GM21717 (cell line): ENCODE data around the gene BCAN.
"Not testable (repeated sequence)": the region's sequence is repeated elsewhere in the genome, so short reads cannot be mapped to it uniquely, and the experiment has no call there.

Experiments used
- ATAC-seq: cut with Tn5 transposase; IDR thresholded peaks from one replicate; pipeline ENCODE4 v1.9.1; 2021; ENCODE audit warnings: mild to moderate bottlenecking, moderate library complexity; ENCODE audit not compliant: unreplicated experiment

The BCAN gene, protein sequence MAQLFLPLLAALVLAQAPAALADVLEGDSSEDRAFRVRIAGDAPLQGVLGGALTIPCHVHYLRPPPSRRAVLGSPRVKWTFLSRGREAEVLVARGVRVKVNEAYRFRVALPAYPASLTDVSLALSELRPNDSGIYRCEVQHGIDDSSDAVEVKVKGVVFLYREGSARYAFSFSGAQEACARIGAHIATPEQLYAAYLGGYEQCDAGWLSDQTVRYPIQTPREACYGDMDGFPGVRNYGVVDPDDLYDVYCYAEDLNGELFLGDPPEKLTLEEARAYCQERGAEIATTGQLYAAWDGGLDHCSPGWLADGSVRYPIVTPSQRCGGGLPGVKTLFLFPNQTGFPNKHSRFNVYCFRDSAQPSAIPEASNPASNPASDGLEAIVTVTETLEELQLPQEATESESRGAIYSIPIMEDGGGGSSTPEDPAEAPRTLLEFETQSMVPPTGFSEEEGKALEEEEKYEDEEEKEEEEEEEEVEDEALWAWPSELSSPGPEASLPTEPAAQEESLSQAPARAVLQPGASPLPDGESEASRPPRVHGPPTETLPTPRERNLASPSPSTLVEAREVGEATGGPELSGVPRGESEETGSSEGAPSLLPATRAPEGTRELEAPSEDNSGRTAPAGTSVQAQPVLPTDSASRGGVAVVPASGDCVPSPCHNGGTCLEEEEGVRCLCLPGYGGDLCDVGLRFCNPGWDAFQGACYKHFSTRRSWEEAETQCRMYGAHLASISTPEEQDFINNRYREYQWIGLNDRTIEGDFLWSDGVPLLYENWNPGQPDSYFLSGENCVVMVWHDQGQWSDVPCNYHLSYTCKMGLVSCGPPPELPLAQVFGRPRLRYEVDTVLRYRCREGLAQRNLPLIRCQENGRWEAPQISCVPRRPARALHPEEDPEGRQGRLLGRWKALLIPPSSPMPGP

GRCh38 chr1:156641761-156642264 lies at the start of gene BCAN:
Gene BCAN, plus strand, starts transcription at chr1:156642117. Its CDS starts 3,938 bp downstream, at chr1:156646055.
- ATAC-seq, result no peak

DNA sequence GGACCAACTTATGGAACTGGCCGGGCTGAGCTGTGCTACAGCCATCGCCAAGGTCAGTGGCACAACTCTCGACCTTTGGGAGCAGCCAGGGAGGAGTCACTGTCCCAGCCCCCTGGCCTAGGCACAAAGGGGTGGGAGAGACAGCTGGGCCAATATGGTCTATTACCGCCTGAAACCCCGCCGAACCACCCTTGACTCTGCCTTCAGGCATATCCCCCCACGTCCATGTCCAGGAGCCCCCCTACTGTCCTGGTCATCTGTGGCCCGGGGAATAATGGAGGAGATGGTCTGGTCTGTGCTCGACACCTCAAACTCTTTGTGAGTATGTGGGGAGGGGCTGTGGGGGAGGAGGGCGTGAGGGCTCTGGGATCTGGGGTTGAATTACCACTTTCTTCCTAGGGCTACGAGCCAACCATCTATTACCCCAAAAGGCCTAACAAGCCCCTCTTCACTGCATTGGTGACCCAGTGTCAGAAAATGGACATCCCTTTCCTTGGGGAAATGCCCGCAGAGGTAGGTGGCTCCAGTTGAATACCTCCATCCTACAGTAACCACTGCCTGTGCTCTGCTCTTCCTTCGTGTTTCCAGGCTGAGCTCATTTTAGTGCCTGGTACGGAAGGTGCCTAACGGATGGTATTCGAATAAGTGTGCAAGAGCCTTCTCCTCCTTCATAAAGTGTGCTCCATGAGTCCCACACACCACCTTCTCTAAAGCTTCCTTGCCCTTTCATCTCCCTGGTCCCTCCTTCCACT lies 49.6 kb upstream of the BCAN start:
- no peak for ATAC-seq

- ATAC-seq, result no peak
Measured at GRCh38 chr1:156592910-156593660, 48.8 kb upstream of the BCAN start.

GRCh38 chr1:156593661-156593989 lies 48.3 kb upstream of the BCAN start:
- ATAC-seq, result no peak

DNA sequence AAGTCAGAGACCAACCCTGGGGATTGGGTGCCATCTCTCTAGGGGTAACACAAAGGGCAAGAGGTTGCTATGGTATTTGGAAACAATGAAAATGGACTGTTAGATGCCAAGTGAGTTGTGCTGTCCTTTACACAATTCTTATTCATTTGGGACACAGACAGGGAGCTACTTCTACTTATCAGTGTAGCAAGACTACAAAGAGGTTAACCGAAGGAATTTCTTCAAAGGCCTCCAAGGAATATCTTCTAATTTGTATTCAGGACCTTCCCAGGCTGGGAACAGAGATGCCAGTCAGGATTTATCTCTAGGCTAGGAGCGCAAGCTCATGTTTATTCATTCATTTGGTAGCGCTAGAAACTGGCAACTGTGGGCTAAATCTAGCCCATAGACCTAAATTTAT lies 47.7 kb upstream of the BCAN start:
- no peak for ATAC-seq

DNA sequence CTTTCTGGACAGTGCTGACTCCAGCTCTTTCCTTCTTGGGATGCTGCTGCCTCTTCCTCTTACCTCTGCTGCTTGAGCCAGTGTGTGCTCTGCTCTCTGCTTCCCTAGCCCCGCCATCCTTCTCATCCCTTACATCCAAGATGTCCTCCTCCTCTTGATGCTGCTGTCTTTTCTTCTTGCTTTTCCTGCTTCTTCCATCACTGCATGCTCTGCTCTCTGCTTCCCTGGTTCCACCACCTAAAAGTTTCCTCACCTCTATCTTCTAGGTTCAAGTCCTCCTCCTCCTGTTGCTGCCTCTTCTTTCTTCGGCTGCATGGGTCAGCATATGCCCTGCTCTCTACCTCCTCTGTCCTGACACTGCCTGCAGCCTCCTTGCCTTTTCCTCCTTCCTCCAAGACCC lies 46.9 kb upstream of the BCAN start:
- ATAC-seq, result no peak

- no peak for ATAC-seq
Measured at GRCh38 chr1:156596426-156596825, 45.5 kb upstream of the BCAN start.

DNA sequence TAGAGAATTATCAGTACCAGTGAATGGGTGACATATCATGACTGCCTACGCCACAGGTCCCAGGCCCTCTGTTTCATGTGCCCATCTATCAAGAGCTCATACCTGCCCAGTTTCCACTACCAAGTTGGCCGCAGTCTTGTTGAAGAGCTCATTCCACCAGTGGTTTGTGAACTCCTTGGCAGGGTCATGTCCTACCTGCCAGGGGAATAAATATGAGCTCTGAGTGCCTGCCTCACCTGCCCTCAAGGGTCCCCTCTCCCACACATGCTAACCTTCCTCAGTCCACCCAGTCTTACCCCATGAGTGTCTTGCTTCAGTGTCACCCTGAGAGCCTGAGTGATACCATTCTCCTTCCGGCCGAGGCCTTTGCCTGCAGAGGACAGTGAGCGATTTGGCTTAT lies 43.8 kb upstream of the BCAN start:
- no peak for ATAC-seq

DNA sequence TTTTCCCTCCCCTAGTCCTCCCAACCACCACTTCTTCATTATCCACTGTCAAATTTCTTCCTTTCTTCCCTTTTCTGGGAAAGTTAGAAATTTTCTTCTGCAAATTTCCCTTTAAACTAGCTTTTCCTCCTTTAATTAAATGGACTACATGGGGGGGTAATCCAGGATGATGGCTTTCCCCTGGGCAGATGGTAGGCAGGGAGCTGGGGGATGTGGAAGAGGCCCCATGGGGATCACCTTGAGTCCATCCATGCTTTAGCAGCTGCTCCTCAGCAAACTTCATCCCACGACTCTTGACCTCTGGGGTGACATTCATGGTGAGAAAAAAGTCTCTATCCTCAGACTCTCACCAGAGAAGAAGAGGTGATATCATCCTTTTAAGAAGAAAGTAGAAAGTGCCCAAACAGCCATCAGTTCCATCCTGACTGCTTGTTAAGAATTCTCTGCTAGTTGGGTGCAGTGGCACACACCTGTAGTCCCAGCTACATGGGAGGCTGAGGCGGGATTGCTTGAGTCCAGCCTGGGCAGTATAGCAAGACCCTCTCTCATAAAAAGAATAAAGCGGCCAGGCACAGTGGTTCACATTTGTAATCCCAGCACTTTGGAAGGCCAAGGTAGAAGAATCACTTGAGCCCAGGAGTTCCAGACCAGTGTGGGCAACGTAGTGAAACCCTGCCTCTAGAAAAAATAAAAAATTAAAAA lies 43.0 kb upstream of the BCAN start:
- ATAC-seq, result no peak

DNA sequence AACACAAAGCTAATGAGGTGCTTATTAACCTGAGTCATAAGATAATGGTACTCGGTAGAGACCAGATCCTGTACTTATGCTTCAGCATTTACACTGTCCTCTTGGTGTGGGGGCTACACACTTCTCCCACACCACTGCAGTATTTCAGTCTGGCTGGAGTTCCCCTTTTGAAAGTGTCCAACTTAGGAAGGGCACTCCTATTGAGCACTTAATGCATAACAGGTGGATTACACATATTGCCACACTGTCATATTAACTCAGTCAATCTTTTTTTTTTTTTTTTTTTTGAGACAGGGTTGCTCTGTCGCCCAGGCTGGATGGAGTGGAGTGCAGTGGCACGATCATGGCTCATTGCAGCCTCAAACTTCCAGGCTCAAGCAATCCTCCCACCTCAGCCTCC lies 42.1 kb upstream of the BCAN start:
- ATAC-seq, result no peak

GRCh38 chr1:156600733-156601121 lies 41.2 kb upstream of the BCAN start:
- no peak for ATAC-seq

DNA sequence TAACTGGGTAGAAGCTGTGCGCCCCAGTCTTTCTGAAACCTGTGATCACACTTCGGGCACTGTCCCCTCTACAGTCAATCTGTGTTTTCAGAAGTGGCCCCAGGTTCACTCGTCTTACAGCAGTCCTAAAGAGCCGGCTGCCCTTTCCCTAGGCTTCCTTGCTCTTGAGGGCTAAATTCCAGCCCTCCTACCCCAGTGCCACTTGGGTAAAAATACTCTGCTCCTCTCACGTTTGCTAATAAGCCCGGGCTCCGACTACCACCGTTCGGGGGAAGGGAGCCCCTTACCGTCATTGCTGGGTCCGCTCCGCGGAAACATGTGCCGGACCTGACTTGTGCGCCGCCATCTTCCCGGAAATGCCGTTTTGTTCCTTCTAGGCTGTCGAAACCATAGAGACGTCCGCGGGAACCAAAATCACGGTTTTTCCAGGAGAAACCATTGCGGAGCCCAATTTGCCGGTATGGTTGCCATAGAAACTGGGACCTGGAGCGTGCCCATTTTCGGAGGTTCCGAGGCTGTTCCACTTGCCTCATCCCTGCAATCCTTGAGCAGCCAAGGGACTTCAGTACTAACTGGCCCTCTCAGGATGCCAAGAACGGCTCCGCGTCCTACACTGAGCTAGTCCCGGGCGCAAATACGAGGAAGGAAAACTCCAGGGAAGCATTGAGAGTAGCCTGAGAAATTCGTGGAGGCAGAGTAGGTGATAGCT lies 40.6 kb upstream of the BCAN start, which contains the start of gene GPATCH4:
TSS of gene GPATCH4 (minus strand) at position 358 of the 709 bp plus-strand sequence.
- ATAC-seq, result no peak

DNA sequence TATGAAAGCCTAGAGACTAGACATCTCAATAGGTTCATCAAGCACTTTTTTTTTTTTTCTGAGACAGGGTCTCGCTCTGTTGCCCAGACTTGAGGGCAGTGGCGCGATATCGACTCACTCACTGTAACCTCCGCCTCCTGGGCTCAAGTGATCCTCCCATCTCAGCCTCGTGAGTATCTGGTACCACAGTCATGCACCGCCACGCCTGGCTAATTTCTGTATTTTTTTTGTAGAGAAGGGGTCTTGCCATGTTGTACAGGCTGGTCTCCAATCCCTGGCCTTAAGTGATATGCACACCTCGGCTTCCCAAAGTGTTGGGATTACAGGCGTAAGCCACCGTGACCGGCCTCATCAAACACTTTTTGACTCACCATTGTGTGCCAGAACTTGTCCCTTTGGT lies 40.0 kb upstream of the BCAN start:
- no peak for ATAC-seq

DNA sequence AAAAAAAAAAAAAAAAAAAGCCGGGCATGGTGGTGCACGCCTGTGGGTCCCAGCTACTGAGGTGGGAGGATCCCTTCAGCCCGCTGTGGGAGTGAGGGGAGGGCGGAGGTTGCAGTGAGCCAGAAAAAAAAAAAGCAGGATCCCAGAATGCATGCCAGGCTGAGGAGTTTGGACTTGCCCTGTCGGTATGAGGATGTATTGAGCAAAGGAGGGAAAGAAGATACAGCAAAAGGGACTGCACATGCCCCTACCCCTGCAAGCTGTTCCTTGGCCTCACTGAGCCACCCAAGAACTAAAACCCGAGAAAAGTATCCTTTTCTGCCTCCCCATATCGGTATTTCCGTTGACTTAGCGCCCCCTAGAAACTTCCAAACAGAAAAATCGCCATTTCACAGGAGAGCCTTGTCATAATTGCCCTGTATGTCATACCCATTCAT lies 39.3 kb upstream of the BCAN start:
- no peak for ATAC-seq

GRCh38 chr1:156607344-156607743 lies 34.6 kb upstream of the BCAN start:
- ATAC-seq, result not testable (repeated sequence)

DNA sequence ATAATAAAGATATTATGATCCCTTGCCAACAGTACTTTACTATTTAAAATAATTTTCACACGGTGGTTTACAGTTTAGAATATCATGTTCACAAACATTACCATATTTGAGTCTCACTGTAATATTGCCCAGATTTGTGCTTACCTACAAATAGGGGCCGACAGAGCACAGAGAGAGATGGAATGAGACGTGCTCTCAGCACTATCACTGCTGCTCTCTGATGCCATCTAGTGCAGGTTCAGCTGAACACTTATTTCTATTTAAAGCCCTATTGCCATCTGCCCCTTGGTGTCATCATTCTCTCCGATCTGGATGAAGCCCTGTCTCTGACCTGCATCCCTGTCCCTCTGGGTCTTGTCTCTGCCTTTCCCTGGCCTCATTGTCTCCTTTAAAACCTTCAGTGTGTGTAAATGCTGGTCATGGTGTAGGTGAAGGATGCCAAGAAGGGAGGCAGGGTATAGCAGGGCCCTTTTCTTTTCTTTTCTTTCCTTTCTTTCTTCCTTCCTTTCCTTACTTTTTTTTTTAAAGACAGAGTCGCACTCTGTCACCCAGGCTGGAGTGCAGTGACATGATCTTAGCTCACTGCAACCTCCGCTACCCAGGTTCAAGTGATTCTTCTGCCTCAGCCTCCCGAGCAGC lies 33.8 kb upstream of the BCAN start:
- ATAC-seq, result peak; percentile 77

- no peak for ATAC-seq
Measured at GRCh38 chr1:156608981-156609380, 32.9 kb upstream of the BCAN start.

DNA sequence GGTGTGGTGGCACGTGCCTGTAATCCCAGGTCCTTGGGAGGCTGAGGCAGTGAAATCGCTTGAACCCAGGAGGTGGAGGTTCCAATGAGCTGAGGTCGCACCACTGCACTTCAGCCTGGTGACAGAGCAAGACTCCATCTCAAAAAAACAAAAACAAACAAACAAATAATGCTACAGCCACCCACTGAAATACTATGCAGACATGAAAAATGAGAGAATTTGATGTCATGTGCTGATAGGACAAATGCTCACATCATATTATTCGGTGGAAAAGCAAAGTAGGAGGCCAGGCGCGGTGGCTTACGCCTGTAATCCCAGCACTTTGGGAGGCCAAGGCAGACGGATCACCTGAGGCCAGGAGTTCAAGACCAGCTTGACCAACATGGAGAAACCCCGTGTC lies 31.8 kb upstream of the BCAN start:
- ATAC-seq, result not testable (repeated sequence)

DNA sequence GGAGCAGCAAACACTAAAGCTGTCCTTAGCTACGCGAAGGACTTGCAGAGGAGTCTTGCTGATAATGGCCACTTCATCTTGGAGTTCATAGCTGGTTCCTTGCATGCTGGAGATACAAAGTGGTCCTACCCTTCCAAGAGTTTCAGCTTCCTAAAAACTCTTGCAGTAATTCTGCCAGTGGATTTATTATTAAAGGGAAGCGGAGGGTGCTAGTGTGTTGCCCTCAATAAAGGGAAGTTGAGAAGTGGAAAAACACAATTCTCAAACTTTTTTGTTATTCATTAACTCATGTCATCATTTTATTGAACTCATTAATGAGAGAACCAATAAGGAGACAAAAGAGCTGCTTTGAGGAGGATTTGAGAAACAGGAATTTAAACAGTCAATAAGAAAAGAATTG lies 29.3 kb upstream of the BCAN start:
- no peak for ATAC-seq
